HepG2 (cell line): ENCODE results near the gene HLA-DRB1. TPM values are rescaled to one million over a fixed set of nuclear protein-coding genes. Genes with fewer than 3 reads are reported as not detected.

ENCODE experiments used
- ATAC-seq: fragments of 200-7000 bp; cut with Tn5 transposase; 3 replicates; pipeline ENCODE4 v1.9.1; 2020; ENCODE audit warnings: mild to moderate bottlenecking, moderate library complexity
- BruUV-seq: library from RNA; stranded (reverse); fragments of 400-500 nt; replicated peaks from 2 replicates; lab custom pipeline; 2021; lab: Mats Ljungman, UMichigan
- CTCF ChIA-PET: fragments of 300-600 bp; formaldehyde crosslinking; extraction: SDS; loops from one replicate; lab custom pipeline; 2021; ENCODE audit warnings: low total read pairs, inconsistent platforms, low intra/inter-chr PET ratio; lab: Yijun Ruan, JAX
- POLR2A ChIA-PET: fragments of 350-600 bp; sonication (Branson Sonifier 250); formaldehyde crosslinking; loops from one replicate; lab custom pipeline; 2020; ENCODE audit warnings: antibody characterized with exemption, inconsistent platforms; lab: Yijun Ruan, JAX
- DNase-seq: peaks from one replicate; pipeline ENCODE4 v3.0.0-alpha.2; 2015; ENCODE audit warnings: low spot score
- FAIRE-seq: peaks from 3 replicates; lab custom pipeline; 2011; peaks lifted over from hg19 to GRCh38; lab: Jason Lieb, UNC
- H2AFZ ChIP-seq: one replicate; pipeline ENCODE4 v1.6.1; 2011; ENCODE audit warnings: low read length, inconsistent platforms
- H3K27ac ChIP-seq: fragments of 300-600 bp; 3 replicates; pipeline ENCODE4 v1.8.0; 2011; ENCODE audit warnings: mixed run types, mild to moderate bottlenecking, mixed read lengths, low read length, inconsistent platforms; ENCODE audit not compliant: insufficient read depth; ENCODE audit errors: extremely low read length
- H3K27me3 ChIP-seq, 2 experiments: fragments of 200-600 bp in 1 of 2; 2 replicates in 1 of 2; 3 replicates in 1 of 2; pipeline versions ENCODE4 v1.6.0 to v1.8.0; 2011; ENCODE audit warnings: low read length in 2 of 2, mild to moderate bottlenecking in 2 of 2, moderate library complexity in 2 of 2, inconsistent platforms in 1 of 2; ENCODE audit not compliant: insufficient read depth in 2 of 2, control insufficient read depth in 1 of 2
- H3K36me3 ChIP-seq, 2 experiments: fragments of 200-600 bp in 1 of 2; replicated peaks in 1 of 2; 2 replicates in 1 of 2; 3 replicates in 1 of 2; pipeline versions ENCODE4 v1.5.1 to v1.8.0; 2011; ENCODE audit warnings: low read length in 2 of 2, inconsistent platforms in 1 of 2; ENCODE audit not compliant: insufficient read depth in 2 of 2, control insufficient read depth in 1 of 2
- H3K4me1 ChIP-seq: 2 replicates; pipeline ENCODE4 v1.5.1; 2012; ENCODE audit warnings: low read length, inconsistent platforms; ENCODE audit not compliant: insufficient read depth
- H3K4me2 ChIP-seq: 2 replicates; pipeline ENCODE4 v1.6.0; 2011; ENCODE audit warnings: low read depth, low read length, inconsistent platforms
- H3K4me3 ChIP-seq, 3 experiments: fragments of 200-600 bp in 1 of 3; sonication (generic), shearing (Covaris generic) in 1 of 3; replicated peaks in 1 of 3; 2 replicates each; pipeline ENCODE4 v1.5.1; 2011 to 2016; ENCODE audit warnings: low read length in 3 of 3, inconsistent platforms in 2 of 3, low read depth in 2 of 3, mild to moderate bottlenecking in 2 of 3, control low read depth in 1 of 3, mixed read lengths in 1 of 3; ENCODE audit not compliant: insufficient read depth in 1 of 3
- H3K79me2 ChIP-seq: one replicate; pipeline ENCODE4 v1.6.1; 2011; ENCODE audit warnings: low read length, inconsistent platforms; ENCODE audit not compliant: insufficient read depth
- H3K9ac ChIP-seq: 2 replicates; pipeline ENCODE4 v1.6.0; 2011; ENCODE audit warnings: mild to moderate bottlenecking, low read depth, low read length, inconsistent platforms; ENCODE audit not compliant: insufficient read depth
- H3K9me3 ChIP-seq: 2 replicates; pipeline ENCODE4 v1.5.1; 2012; ENCODE audit warnings: mild to moderate bottlenecking, low read length
- H4K20me1 ChIP-seq: 2 replicates; pipeline ENCODE4 v1.6.0; 2011; ENCODE audit warnings: inconsistent platforms, mild to moderate bottlenecking, low read length, moderate library complexity; ENCODE audit not compliant: insufficient read depth
- JARID2 ChIP-seq: sonication (generic); formaldehyde crosslinking; IDR thresholded peaks from 2 replicates; pipeline ENCODE4 v1.8.1; 2023; ENCODE audit warnings: missing genetic modification reagents, inconsistent platforms; ENCODE audit not compliant: insufficient replicate concordance
- NFATC3 ChIP-seq: sonication (generic); formaldehyde crosslinking; IDR thresholded peaks from 2 replicates; pipeline ENCODE4 v1.5.1; 2020; ENCODE audit warnings: mild to moderate bottlenecking, missing genetic modification reagents
- NR2F2 ChIP-seq: IDR thresholded peaks from 2 replicates; pipeline ENCODE4 v1.6.1; 2012; ENCODE audit warnings: low read depth, inconsistent platforms, borderline replicate concordance
- PHB2 ChIP-seq: fragments of 450-650 bp; IDR thresholded peaks from 2 replicates; pipeline ENCODE4 v1.6.1; 2018; ENCODE audit not compliant: partially characterized antibody
- XRCC5 ChIP-seq: fragments of 200-400 bp; formaldehyde crosslinking; optimal IDR thresholded peaks from 2 replicates; pipeline ENCODE3; 2017; ENCODE audit warnings: mild to moderate bottlenecking, low read length
- ZNF619 ChIP-seq: sonication (generic); formaldehyde crosslinking; IDR thresholded peaks from 2 replicates; pipeline ENCODE4 v1.4.0; 2020; ENCODE audit warnings: mild to moderate bottlenecking, missing genetic modification reagents
- ZNF670 ChIP-seq: sonication (generic); formaldehyde crosslinking; IDR thresholded peaks from 2 replicates; pipeline ENCODE4 v1.8.0; 2022; ENCODE audit warnings: mild to moderate bottlenecking, missing genetic modification reagents, borderline replicate concordance
- WGBS: methylation state at CpG from one replicate; pipeline ENCODE4 v1.1.6; 2017; ENCODE audit warnings: low lambda C conversion rate; 5-methylcytosine and 5-hydroxymethylcytosine counted together
- in situ Hi-C: cut with HindIII; loops from 2 replicates; pipeline ENCODE4 v1.10.0; 2017; ENCODE audit warnings: low pct_unique_long_range_greater_than_20kb; ENCODE audit not compliant: extremely low pct_ligation_motif_present
- intact Hi-C: fragments of 100-400 bp; cut with micrococcal nuclease; formaldehyde crosslinking; loops from one replicate; pipeline ENCODE4 v1.10.0; 2022; ENCODE audit not compliant: unreplicated experiment
- polyA plus RNA-seq, 8 experiments: library from polyadenylated mRNA; depleted of rRNA in 3 of 8; stranded (reverse) in 7 of 8; unstranded in 1 of 8; fragments of >200 nt; fragmentation: Illumina TruSeq in 4 of 8; extraction: Trizol in 4 of 8; gene quantifications; 2 replicates each; pipeline versions ENCODE4 v1.2.1 to v1.2.3, GENCODE V29; 2011 to 2016; ENCODE audit warnings: low read depth in 4 of 8, missing spikeins in 1 of 8, mixed read lengths in 1 of 8; ENCODE audit not compliant: insufficient read depth in 1 of 8
- total RNA-seq, 5 experiments: library from RNA; depleted of rRNA; stranded (reverse); fragments of >200 nt; fragmentation: Illumina TruSeq; extraction: Trizol; gene quantifications; 2 replicates each; pipeline ENCODE4 v1.2.3, GENCODE V29; 2016; ENCODE audit warnings: low read depth in 1 of 5
- TF ChIP-seq, protein P1 (sequence below): fragments of 450-650 bp; IDR thresholded peaks from 2 replicates; pipeline ENCODE4 v1.6.1; 2016
- TF ChIP-seq, protein P2 (sequence below): sonication (generic); formaldehyde crosslinking; conservative IDR thresholded peaks from 2 replicates; pipeline ENCODE4 v1.4.0; 2020; ENCODE audit warnings: missing genetic modification reagents

The HLA-DRB1 gene
- total and polyA plus RNA-seq, 2 of the 13 experiments (the other 11 are each of a cell fraction or from before 2014, with no cell fraction given): 0.09 TPM; not detected in 1

DNA sequence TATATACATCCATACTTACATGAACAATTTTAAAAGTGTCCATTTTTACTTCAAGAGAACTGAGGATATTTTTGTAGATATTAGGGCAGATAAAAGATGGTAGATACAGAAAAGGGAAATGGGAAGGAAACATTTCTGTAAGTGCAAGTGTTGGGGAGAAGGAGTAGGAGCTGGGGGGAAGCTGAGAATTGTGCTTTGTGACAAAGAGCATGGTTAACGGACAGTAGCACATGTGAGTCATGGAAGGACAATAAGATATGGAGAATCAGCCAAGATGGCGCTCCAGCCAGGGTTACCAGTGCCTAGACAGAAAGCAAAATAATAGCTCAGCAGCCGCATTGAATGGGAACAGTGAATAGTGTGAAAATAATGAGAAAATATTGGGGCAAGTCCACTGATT is 12.7 kb upstream of the HLA-DRB1 start:
- H3K9ac ChIP-seq: no peak overlapping the region
- CTCF ChIA-PET: no interaction called here
- no peak overlapping the region for H3K27ac ChIP-seq
- WGBS: 13% methylated on average over 3 of the region's 3 CpGs
- H3K9me3 ChIP-seq: no peaks in the 10 kb centered on the region; the same call in 1 of the 2 replicates
- no peaks in the 10 kb centered on the region for H4K20me1 ChIP-seq
- 0 out of 5 replicates have a peak, but pooled peaks cover 1 to 4% of the 10 kb centered on the region in 2 experiments for H3K27me3 ChIP-seq
- no peak for ATAC-seq
- no peak for FAIRE-seq
- in situ Hi-C loops (no loop called here), intact Hi-C loops (no loop called here)
- TF ChIP-seq JARID2 (no peak), XRCC5 (no peak), NFATC3 (CRISPR knock-in tag) (no peak), NR2F2 (no peak), ZNF619 (CRISPR knock-in tag) (no peak), ZNF670 (no peak), PHB2 (no peak)
- TF ChIP-seq, protein P1, sequence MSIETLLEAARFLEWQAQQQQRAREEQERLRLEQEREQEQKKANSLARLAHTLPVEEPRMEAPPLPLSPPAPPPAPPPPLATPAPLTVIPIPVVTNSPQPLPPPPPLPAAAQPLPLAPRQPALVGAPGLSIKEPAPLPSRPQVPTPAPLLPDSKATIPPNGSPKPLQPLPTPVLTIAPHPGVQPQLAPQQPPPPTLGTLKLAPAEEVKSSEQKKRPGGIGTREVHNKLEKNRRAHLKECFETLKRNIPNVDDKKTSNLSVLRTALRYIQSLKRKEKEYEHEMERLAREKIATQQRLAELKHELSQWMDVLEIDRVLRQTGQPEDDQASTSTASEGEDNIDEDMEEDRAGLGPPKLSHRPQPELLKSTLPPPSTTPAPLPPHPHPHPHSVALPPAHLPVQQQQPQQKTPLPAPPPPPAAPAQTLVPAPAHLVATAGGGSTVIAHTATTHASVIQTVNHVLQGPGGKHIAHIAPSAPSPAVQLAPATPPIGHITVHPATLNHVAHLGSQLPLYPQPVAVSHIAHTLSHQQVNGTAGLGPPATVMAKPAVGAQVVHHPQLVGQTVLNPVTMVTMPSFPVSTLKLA: peak; percentile 63
- TF ChIP-seq, protein P2, sequence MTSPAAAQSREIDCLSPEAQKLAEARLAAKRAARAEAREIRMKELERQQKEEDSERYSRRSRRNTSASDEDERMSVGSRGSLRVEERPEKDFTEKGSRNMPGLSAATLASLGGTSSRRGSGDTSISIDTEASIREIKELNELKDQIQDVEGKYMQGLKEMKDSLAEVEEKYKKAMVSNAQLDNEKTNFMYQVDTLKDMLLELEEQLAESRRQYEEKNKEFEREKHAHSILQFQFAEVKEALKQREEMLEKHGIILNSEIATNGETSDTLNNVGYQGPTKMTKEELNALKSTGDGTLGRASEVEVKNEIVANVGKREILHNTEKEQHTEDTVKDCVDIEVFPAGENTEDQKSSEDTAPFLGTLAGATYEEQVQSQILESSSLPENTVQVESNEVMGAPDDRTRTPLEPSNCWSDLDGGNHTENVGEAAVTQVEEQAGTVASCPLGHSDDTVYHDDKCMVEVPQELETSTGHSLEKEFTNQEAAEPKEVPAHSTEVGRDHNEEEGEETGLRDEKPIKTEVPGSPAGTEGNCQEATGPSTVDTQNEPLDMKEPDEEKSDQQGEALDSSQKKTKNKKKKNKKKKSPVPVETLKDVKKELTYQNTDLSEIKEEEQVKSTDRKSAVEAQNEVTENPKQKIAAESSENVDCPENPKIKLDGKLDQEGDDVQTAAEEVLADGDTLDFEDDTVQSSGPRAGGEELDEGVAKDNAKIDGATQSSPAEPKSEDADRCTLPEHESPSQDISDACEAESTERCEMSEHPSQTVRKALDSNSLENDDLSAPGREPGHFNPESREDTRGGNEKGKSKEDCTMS: no peak
- no TSS peak for BruUV-seq
- POLR2A ChIA-PET: no interaction called here
- H2AFZ ChIP-seq: no peak overlapping the region
- DNase-seq: no peak
- no peaks in the 10 kb centered on the region for H3K36me3 ChIP-seq
- H3K4me2 ChIP-seq: no peak overlapping the region
- H3K4me1 ChIP-seq: no peaks in the 10 kb centered on the region
- no peak overlapping the region for H3K4me3 ChIP-seq
- H3K79me2 ChIP-seq: no peaks in the 10 kb centered on the region
